Esophagus squamous epithelium (tissue), 5 donors: ENCODE measurements around the gene RAPGEF4. TPM values are rescaled to one million over a fixed set of nuclear protein-coding genes. Genes with fewer than 3 reads are reported as not detected.

Experiments used
- DNase-seq: peaks from one replicate; lab custom pipeline; 2025; lab: John Stamatoyannopoulos, UW
- H3K27ac ChIP-seq, 4 donors: fragments of 200-600 bp; sonication (generic); one replicate each; pipeline ENCODE4 v1.5.1; 2016 to 2019; ENCODE audit warnings: mild to moderate bottlenecking in 1 of 4
- H3K27me3 ChIP-seq, 4 donors: fragments of 200-600 bp; sonication (generic); 1 replicate in 3 of 4; 2 replicates in 1 of 4; pipeline versions ENCODE4 v1.5.1 to v1.6.0; 2017 to 2021; ENCODE audit warnings: antibody characterized with exemption in 1 of 4
- H3K36me3 ChIP-seq, 3 donors: fragments of 200-600 bp; sonication (generic); one replicate each; pipeline ENCODE4 v1.5.1; 2016 to 2019
- H3K4me1 ChIP-seq, 3 donors: fragments of 200-600 bp; sonication (generic); one replicate each; pipeline ENCODE4 v1.5.1; 2017 to 2019
- H3K4me3 ChIP-seq, 4 donors: fragments of 200-600 bp; sonication (generic); 1 replicate in 3 of 4; 2 replicates in 1 of 4; pipeline ENCODE4 v1.5.1; 2016 to 2019; ENCODE audit warnings: mild to moderate bottlenecking in 2 of 4, moderate library complexity in 1 of 4
- H3K9me3 ChIP-seq, 3 donors: fragments of 200-600 bp; sonication (generic); one replicate each; pipeline ENCODE4 v1.5.1; 2016 to 2019
- CTCF ChIP-seq, 6 experiments: fragments of 450-650 bp in 4 of 6; fragments of 200-600 bp in 2 of 6; sonication (generic) in 2 of 6; IDR thresholded peaks; one replicate each; pipeline ENCODE4 v1.5.1; 2016 to 2019; ENCODE audit warnings: antibody characterized with exemption in 6 of 6, mild to moderate bottlenecking in 4 of 6, moderate library complexity in 4 of 6
- POLR2A ChIP-seq, 4 donors: fragments of 450-650 bp; IDR thresholded peaks; one replicate each; pipeline ENCODE4 v1.6.1; 2017; ENCODE audit warnings: antibody characterized with exemption in 4 of 4, mild to moderate bottlenecking in 4 of 4, moderate library complexity in 3 of 4
- WGBS, 2 donors: methylation state at CpG; one replicate each; pipeline ENCODE4 v1.1.5; 2018; 5-methylcytosine and 5-hydroxymethylcytosine counted together
- intact Hi-C: fragments of 100-400 bp; cut with DNase I; formaldehyde crosslinking; loops from one replicate; pipeline ENCODE4 v1.15.0; 2022
- total RNA-seq, 4 donors: library from RNA; depleted of rRNA; stranded (reverse); fragments of >200 nt; gene quantifications; one replicate each; pipeline ENCODE4 v1.1.0, GENCODE V29; 2016
- donor health status: DM: yes; HTN: yes; CAD: no.

The RAPGEF4 gene
- total RNA-seq, 4 donors from 2014 or later, result 2.6 to 11.1 (median 2.9) TPM

DNA sequence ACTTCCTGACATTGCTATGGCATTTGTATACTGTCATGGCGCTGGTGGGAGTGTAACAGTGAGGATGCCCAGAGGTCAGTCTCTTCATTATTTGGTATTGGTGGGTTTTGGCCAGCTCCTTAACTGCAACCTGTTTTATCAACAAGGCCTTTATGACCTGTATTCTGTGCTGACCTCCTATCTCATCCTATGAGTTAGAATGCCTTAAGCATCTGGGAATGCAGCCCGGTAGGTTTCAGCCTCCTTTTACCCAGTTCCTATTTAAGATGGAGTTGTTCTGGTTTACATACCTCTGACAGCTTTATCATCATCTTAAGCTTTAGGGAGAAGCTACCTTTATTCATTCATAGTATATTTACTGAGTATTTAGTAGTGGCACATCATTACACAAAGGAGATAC is 103.8 kb downstream of the RAPGEF4 start:
- no peak for DNase-seq
- intact Hi-C loops, result no loop called here
- H3K9me3 ChIP-seq, result no peaks in the 10 kb centered on the region
- H3K4me3 ChIP-seq, result no peak overlapping the region
- H3K4me1 ChIP-seq, result peaks cover 0 to 35% (median 0%) of the 10 kb centered on the region in 3 donors
- TF ChIP-seq CTCF (IDR thresholded peaks at IDR 0.05) (no peak), POLR2A (IDR thresholded peaks at IDR 0.05) (no peak)
- no peak overlapping the region for H3K27ac ChIP-seq
- H3K27me3 ChIP-seq, result no peaks in the 10 kb centered on the region
- H3K36me3 ChIP-seq, result no peaks in the 10 kb centered on the region
- 85 to 94% methylated on average over 2 of the region's 2 CpGs for WGBS, 2 donors

DNA sequence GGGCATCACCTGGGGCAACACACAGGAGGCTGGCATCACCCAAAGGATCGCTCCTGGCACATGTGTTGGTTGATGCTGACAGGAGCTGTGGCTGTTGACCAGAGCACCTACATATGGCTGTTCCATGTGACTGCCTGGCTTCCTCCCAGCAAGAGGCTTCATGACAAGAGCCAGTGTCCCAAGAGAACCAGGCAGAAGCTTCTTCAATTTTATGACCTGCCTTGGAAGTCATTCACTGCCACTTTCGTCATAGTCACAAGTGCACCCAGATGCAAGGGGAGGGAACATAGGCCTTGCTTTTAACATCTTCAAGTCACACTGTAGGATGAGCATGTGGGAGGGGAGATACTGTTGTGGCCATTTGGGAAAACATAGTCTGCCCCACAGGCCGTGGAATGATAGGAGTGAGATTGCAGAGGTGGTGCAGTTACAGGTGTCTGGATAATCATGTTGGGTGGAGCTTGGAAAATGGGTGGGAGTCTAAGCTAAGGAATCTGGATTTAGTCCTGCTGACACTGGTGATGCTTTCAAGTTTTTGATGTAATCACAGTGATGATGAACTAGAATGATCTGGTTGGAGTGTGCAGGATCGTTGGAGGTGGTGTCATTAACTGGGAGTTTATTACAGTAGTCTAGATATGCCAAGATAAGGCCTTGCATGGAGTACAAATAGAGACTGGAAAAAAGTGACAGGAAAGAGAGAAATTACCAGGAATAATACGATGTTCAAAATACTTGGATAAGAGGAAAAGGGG is 107.0 kb downstream of the RAPGEF4 start:
- 73 to 75% methylated on average over 3 to 5 of the region's 5 CpGs for WGBS, 2 donors

DNA sequence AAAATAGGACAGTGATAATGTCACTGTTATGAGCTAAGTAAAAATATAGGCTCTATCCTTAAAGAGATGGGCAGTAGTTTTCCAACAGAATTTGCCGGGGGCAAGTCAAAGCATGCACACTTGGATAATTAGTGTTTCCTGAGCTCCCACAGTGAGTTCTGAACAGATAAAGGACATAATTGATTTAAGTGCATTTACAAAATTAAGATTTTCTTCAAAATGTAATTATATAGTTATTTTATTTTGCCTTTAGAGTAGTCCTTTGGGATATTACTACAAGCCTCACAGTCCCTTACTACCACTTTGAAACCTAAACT is 107.6 kb downstream of the RAPGEF4 start:
- intact Hi-C loops, result no loop called here
- H3K27ac ChIP-seq, result no peak overlapping the region

More for the DNA sequence above, 107.0 kb downstream of the RAPGEF4 start:
- no peak overlapping the region for H3K27ac ChIP-seq
- no peaks in the 10 kb centered on the region for H3K9me3 ChIP-seq
- H3K36me3 ChIP-seq, result no peaks in the 10 kb centered on the region
- H3K4me1 ChIP-seq, result peaks cover 0 to 16% (median 0%) of the 10 kb centered on the region in 3 donors
- intact Hi-C loops, result no loop called here
- H3K4me3 ChIP-seq, result no peak overlapping the region
- TF ChIP-seq CTCF (IDR thresholded peaks at IDR 0.05), result no peak
- no peak for TF ChIP-seq POLR2A (IDR thresholded peaks at IDR 0.05)
- DNase-seq, result no peak
- H3K27me3 ChIP-seq, result no peaks in the 10 kb centered on the region

GRCh38 chr2:172843902-172844715 is 108.5 kb downstream of the RAPGEF4 start:
- no peak for DNase-seq
- no peaks in the 10 kb centered on the region for H3K27me3 ChIP-seq
- no peaks in the 10 kb centered on the region for H3K36me3 ChIP-seq
- WGBS, 2 donors, result 50 to 52% methylated on average over 3 to 5 of the region's 6 CpGs
- TF ChIP-seq POLR2A (IDR thresholded peaks at IDR 0.05) (no peak), CTCF (IDR thresholded peaks at IDR 0.05) (no peak)
- peaks cover 0 to 27% (median 3%) of the 10 kb centered on the region in 3 donors for H3K4me1 ChIP-seq
- H3K27ac ChIP-seq, result no peak overlapping the region
- no peaks in the 10 kb centered on the region for H3K9me3 ChIP-seq
- no peak overlapping the region for H3K4me3 ChIP-seq
- intact Hi-C loops, result no loop called here

More for the DNA sequence above, 107.6 kb downstream of the RAPGEF4 start:
- H3K36me3 ChIP-seq, result no peaks in the 10 kb centered on the region
- no peak overlapping the region for H3K4me3 ChIP-seq
- peaks cover 0 to 18% (median 0%) of the 10 kb centered on the region in 3 donors for H3K4me1 ChIP-seq
- WGBS, 2 donors, result 72 to 96% methylated on average over 1 of the region's 1 CpG
- TF ChIP-seq CTCF (IDR thresholded peaks at IDR 0.05) (no peak), POLR2A (IDR thresholded peaks at IDR 0.05) (no peak)
- no peak for DNase-seq
- no peaks in the 10 kb centered on the region for H3K27me3 ChIP-seq
- H3K9me3 ChIP-seq, result no peaks in the 10 kb centered on the region
